Smooth muscle cell (in vitro differentiated cells): Measurements from ENCODE around the gene INTS15. TPM values are rescaled to one million over a fixed set of nuclear protein-coding genes. Genes with fewer than 3 reads are reported as not detected.

Experiments used
- DNase-seq: peaks from one replicate; lab custom pipeline; 2025; ENCODE audit not compliant: unreplicated experiment; lab: John Stamatoyannopoulos, UW
- H2AFZ ChIP-seq: fragments of 200-600 bp; sonication (generic); 2 replicates; pipeline ENCODE4 v1.6.0; 2016; ENCODE audit warnings: antibody characterized with exemption, low read depth, mild to moderate bottlenecking
- H3F3A ChIP-seq: fragments of 200-600 bp; sonication (generic); 2 replicates; pipeline ENCODE4 v1.6.0; 2017; ENCODE audit warnings: antibody characterized with exemption, low read depth
- H3K27ac ChIP-seq: fragments of 200-600 bp; sonication (generic); 2 replicates; pipeline ENCODE4 v1.5.1; 2016; ENCODE audit warnings: low read depth, mild to moderate bottlenecking
- H3K27me3 ChIP-seq: fragments of 200-600 bp; sonication (generic); 2 replicates; pipeline ENCODE4 v1.6.1; 2016; ENCODE audit warnings: low read depth, mild to moderate bottlenecking
- H3K36me3 ChIP-seq: fragments of 200-600 bp; sonication (generic); 2 replicates; pipeline ENCODE4 v1.5.1; 2016; ENCODE audit warnings: low read depth
- H3K4me1 ChIP-seq: fragments of 200-600 bp; sonication (generic); 2 replicates; pipeline ENCODE4 v1.5.1; 2016; ENCODE audit warnings: low read depth
- H3K4me2 ChIP-seq: fragments of 200-600 bp; sonication (generic); 2 replicates; pipeline ENCODE4 v1.6.0; 2016; ENCODE audit warnings: mild to moderate bottlenecking
- H3K4me3 ChIP-seq: fragments of 200-600 bp; sonication (generic); 2 replicates; pipeline ENCODE4 v1.5.1; 2016; ENCODE audit warnings: mild to moderate bottlenecking
- H3K79me2 ChIP-seq: fragments of 200-600 bp; sonication (generic); 2 replicates; pipeline ENCODE4 v1.6.0; 2016; ENCODE audit warnings: low read depth, mild to moderate bottlenecking
- H3K9ac ChIP-seq: fragments of 200-600 bp; sonication (generic); 2 replicates; pipeline ENCODE4 v1.6.0; 2016; ENCODE audit warnings: low read depth
- H3K9me3 ChIP-seq: fragments of 200-600 bp; sonication (generic); replicated peaks from 2 replicates; pipeline ENCODE4 v1.5.1; 2016; ENCODE audit warnings: low read depth
- H4K20me1 ChIP-seq: fragments of 200-600 bp; sonication (generic); 2 replicates; pipeline ENCODE4 v1.6.0; 2016; ENCODE audit warnings: low read depth
- CTCF ChIP-seq: fragments of 200-600 bp; sonication (generic); IDR thresholded peaks from 2 replicates; pipeline ENCODE4 v1.5.1; 2017; ENCODE audit warnings: borderline replicate concordance, mild to moderate bottlenecking, antibody characterized with exemption; ENCODE audit not compliant: insufficient read depth, poor library complexity, severe bottlenecking
- WGBS: methylation state at CpG from one replicate; pipeline ENCODE4 v1.1.7; 2016; ENCODE audit warnings: low lambda C conversion rate; 5-methylcytosine and 5-hydroxymethylcytosine counted together
- polyA plus RNA-seq: library from polyadenylated mRNA; unstranded; fragments of >200 nt; fragmentation: Nextera tagmentation; extraction: Ambion mirVana; gene quantifications from 2 replicates; pipeline ENCODE4 v1.2.1, GENCODE V29; 2016
- total RNA-seq: library from RNA; depleted of rRNA; stranded (reverse); fragments of >200 nt; gene quantifications from 2 replicates; pipeline ENCODE4 v1.2.3, GENCODE V29; 2014

Gene INTS15
- total and polyA plus RNA-seq, 2 experiments from 2014 or later = 14.7 to 25.9 TPM

- Histone ChIP-seq H3K4me3 (no peak overlapping the region), H3K79me2 (no peaks in the 10 kb centered on the region), H2AFZ (no peak overlapping the region), H3K4me1 (peaks cover 2% of the 10 kb centered on the region), H3F3A (no peaks in the 10 kb centered on the region), H3K9ac (no peak overlapping the region), H3K9me3 (no peaks in the 10 kb centered on the region), H3K27me3 (no peaks in the 10 kb centered on the region), H3K36me3 (no peaks in the 10 kb centered on the region), H4K20me1 (no peaks in the 10 kb centered on the region), H3K4me2 (no peak overlapping the region), H3K27ac (no peak overlapping the region)
- no peak for DNase-seq
- TF ChIP-seq CTCF = no peak
- 95% methylated on average over 3 of the region's 3 CpGs for WGBS
Measured at GRCh38 chr7:6619961-6620360, 30.1 kb downstream of the INTS15 start.

- no peaks in the 10 kb centered on the region for H3K27me3 ChIP-seq
- no peak for TF ChIP-seq CTCF
- no peaks in the 10 kb centered on the region for H3K36me3 ChIP-seq
- no peaks in the 10 kb centered on the region for H3K9me3 ChIP-seq
- H3K4me3 ChIP-seq = no peak overlapping the region
- H3K4me1 ChIP-seq = no peaks in the 10 kb centered on the region
- H3K79me2 ChIP-seq = no peaks in the 10 kb centered on the region
- H4K20me1 ChIP-seq = no peaks in the 10 kb centered on the region
- no peak overlapping the region for H3K27ac ChIP-seq
- DNase-seq = no peak
- no peak overlapping the region for H2AFZ ChIP-seq
- 95% methylated on average over 20 of the region's 20 CpGs for WGBS
- H3K9ac ChIP-seq = no peak overlapping the region
- H3F3A ChIP-seq = no peaks in the 10 kb centered on the region
- H3K4me2 ChIP-seq = no peak overlapping the region
Measured at GRCh38 chr7:6621195-6622133, 31.6 kb downstream of the INTS15 start.

- 98% methylated on average over 43 of the region's 67 CpGs for WGBS
- H3K79me2 ChIP-seq = no peaks in the 10 kb centered on the region
- H3K4me3 ChIP-seq = no peak overlapping the region
- H3K9ac ChIP-seq = no peak overlapping the region
- H3F3A ChIP-seq = no peaks in the 10 kb centered on the region
- no peak for DNase-seq
- H3K4me2 ChIP-seq = no peak overlapping the region
- H2AFZ ChIP-seq = no peak overlapping the region
- H4K20me1 ChIP-seq = no peaks in the 10 kb centered on the region
- no peaks in the 10 kb centered on the region for H3K4me1 ChIP-seq
- no peaks in the 10 kb centered on the region for H3K9me3 ChIP-seq
- no peak overlapping the region for H3K27ac ChIP-seq
- H3K36me3 ChIP-seq = no peaks in the 10 kb centered on the region
- no peak for TF ChIP-seq CTCF
- no peaks in the 10 kb centered on the region for H3K27me3 ChIP-seq
Measured at GRCh38 chr7:6622134-6622710, 32.4 kb downstream of the INTS15 start.
